ENCODE data around the gene TEKT5. TPM values are rescaled to one million over a fixed set of nuclear protein-coding genes. Genes with fewer than 3 reads are reported as not detected.

Gene TEKT5
- total and polyA plus RNA-seq, 9 of the 15 experiments (the other 6 are each of a cell fraction or from before 2014, with no cell fraction given), result 0.10 to 0.19 TPM; not detected in 7

- TF ChIP-seq ZNF639 (CRISPR knock-in tag; conservative IDR thresholded peaks at IDR 0.05 in 1 of 2, IDR thresholded peaks at IDR 0.05 in 1 of 2), result no peak
- no peak for TF ChIP-seq BRCA1 (IDR thresholded peaks at IDR 0.05)
- no peak for TF ChIP-seq BRCA1 (CRISPR knock-in tag; IDR thresholded peaks at IDR 0.05)
- no peak for TF ChIP-seq HMBOX1 (IDR thresholded peaks at IDR 0.05)
- peak; percentile 70 for TF ChIP-seq CEBPG (CRISPR knock-in tag; IDR thresholded peaks at IDR 0.05)
- peak; percentile 59 to 92; a peak in 3 of 4 replicates for TF ChIP-seq CEBPG (tag; conservative IDR thresholded peaks at IDR 0.05 in 1 of 2, IDR thresholded peaks at IDR 0.05 in 1 of 2)
Observed at GRCh38 chr16:10637337-10638037, 57.2 kb downstream of the TEKT5 start (continued).
